ENCODE results near the gene SHC1. TPM values are rescaled to one million over a fixed set of nuclear protein-coding genes. Genes with fewer than 3 reads are reported as not detected.

The SHC1 gene
- total RNA-seq, 1 donor from 2014 or later = 81.1 TPM

GRCh38 chr1:154961207-154962155 is 9.1 kb downstream of the SHC1 start, which contains the start of gene PYGO2:
Gene PYGO2, minus strand, starts transcription at chr1:154961782. Its CDS starts 206 bp downstream, at chr1:154961576.
- intact Hi-C loops (cut with micrococcal nuclease) = loop anchor here (1.0 kb wide), 4 partner anchors 13 to 100 kb away; partner anchors contain the start of gene CKS1B

DNA sequence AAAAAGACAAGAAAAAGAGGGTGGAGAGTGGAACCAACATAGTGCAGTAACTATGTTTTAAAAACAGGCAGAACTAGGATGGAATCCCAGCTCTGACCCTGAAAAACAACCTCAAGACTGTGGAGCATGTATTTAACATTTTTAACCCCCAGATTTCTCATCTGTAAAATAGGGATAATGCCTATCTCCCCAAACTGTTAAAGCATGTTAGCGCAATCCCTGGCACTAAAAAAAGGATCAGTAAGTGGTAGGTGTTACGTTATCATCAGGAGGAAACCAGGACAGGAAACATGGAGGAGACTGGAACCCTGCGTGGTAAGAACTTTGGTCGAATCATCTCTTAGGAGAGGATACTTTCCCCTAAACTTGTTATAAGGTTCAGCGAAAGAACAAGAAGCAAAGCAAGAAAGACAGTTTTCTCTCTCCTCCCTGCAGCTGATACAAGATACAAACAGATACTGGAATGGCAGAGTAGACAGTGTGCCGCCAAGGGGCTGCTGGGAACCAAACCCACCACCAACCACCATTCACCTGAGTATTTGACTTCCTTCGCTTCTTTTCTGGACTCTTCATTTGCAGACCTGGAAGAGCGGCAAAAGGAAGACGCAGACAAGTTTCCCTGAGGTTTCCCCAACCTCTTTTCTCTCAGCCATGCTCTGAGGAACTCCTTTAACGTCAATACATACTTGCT is 10.0 kb downstream of the SHC1 start:
- intact Hi-C loops (cut with micrococcal nuclease) = loop anchor here (1.0 kb wide), 2 partner anchors 14 to 23 kb away; partner anchors contain the start of gene CKS1B

GRCh38 chr1:154959426-154959780 is 11.1 kb downstream of the SHC1 start:
- intact Hi-C loops (cut with micrococcal nuclease) = loop anchor here (10.0 kb wide), 1 partner anchor 1545 kb away; the partner anchor contains the start of gene MEF2D

DNA sequence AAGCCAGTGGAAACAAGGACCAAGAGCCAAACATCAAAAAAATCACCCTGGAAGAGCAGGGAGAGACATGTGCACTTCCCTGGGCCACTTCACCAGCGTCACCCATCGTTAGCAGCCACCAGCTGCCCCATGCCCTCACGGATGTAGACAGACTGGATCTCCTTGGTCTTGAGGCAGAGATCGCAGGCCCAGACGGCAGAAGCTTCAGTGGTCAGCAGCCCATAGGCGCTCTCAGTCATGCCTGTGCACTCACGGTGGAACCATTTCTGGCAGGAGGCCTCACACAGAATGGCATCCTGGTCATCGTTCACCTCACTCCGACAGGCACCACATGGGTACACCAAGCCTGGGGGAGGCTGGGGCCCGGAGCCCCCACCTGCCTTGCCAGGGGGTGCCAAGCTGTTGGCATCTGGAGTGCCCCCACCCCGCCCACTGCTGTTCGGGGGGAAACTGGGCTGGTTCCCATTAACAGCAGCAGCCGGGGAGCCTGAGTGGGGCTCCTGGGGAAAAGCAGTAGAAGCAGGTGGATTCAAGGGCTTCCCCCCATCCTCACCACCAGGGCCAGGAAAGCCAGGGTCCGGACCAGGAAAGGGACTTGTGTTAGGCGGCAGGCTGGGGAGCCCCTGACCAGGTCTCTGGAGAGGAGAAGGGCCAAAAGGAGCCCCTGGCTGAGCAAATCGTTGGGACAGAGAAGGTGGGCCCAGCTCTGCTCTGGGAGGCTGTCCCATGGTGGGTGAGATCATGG is 11.7 kb downstream of the SHC1 start:
- intact Hi-C loops (cut with micrococcal nuclease) = loop anchor here (10.0 kb wide), 1 partner anchor 1546 kb away; the partner anchor contains the start of gene MEF2D

DNA sequence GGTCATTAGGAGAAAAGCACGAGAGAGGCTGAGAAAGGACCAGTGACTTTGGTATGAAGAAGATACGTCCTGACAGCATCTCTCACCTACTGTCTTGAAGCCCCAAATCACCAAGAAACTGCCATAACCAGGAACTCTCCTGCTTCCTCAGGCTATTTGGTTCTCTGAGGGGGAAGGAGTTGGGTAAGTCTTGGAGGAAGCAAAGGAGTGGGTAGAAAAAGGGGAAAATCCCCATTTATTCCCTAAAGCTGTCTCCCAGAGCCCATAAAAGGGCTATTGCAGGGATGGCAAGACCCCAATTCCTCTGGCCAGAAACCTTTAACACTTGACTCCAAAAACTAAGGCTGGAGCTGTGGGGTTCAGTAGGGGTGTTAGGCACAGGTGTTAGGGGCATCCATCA is 12.5 kb downstream of the SHC1 start:
- intact Hi-C loops (cut with micrococcal nuclease) = loop anchor here (10.0 kb wide), 1 partner anchor 1547 kb away; the partner anchor contains the start of gene MEF2D

GRCh38 chr1:154957091-154957657 is 13.4 kb downstream of the SHC1 start:
- intact Hi-C loops (cut with micrococcal nuclease) = loop anchor here (10.0 kb wide), 1 partner anchor 1548 kb away; the partner anchor contains the start of gene MEF2D

- intact Hi-C loops (cut with micrococcal nuclease) = loop anchor here (10.0 kb wide), 1 partner anchor 1548 kb away; the partner anchor contains the start of gene MEF2D
Observed at GRCh38 chr1:154956544-154956941, 14.0 kb downstream of the SHC1 start.

DNA sequence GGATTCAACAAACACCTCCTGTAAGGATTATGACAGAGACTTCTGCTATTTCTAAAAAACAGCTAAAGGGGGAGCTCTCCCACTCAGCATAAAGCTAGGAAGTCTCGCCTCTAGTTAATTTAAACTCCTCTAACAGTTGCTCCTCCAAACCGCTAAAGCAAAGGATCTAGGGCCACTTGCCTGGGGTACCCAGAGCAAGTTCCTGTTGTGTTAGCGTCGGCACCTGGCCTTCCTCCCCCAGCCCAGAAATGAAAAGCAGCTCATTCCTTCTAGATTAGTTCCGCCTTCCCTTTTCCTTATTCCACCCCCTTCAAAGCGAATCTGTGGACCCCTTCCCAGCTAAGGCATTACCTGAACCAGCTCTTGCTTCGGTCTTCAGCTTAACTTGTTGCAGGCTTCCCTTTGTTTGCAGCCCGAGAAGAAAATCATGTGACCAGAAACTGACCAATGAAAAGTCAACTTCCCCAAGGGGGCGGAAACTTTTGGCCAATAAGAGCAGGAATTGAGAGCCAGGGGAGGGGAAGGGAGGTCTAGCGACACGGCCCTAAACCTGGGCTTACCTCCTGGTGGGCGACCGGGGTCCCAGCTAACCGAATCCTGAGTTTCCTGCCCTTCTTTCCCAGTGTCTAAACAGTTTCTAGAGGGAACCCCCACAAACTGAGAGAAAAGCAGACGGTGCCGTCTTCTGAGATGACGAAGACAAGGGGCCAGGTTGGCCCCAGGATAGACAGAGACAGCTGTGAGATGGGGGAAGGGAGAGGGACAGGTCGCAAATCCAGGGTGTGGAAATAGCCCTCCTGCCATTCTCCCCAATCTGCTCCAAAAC is 14.6 kb downstream of the SHC1 start, which contains the start of gene PBXIP1:
TSS of gene PBXIP1 (minus strand) at position 382 of the 826 bp plus-strand sequence. CDS start 2,378 bp downstream, outside the sequence.
- intact Hi-C loops (cut with micrococcal nuclease) = loop anchor here (1.0 to 10.0 kb wide), 9 partner anchors 18 to 1549 kb away; partner anchors contain the start of genes ADAR, ATP8B2, CKS1B and EFNA4

DNA sequence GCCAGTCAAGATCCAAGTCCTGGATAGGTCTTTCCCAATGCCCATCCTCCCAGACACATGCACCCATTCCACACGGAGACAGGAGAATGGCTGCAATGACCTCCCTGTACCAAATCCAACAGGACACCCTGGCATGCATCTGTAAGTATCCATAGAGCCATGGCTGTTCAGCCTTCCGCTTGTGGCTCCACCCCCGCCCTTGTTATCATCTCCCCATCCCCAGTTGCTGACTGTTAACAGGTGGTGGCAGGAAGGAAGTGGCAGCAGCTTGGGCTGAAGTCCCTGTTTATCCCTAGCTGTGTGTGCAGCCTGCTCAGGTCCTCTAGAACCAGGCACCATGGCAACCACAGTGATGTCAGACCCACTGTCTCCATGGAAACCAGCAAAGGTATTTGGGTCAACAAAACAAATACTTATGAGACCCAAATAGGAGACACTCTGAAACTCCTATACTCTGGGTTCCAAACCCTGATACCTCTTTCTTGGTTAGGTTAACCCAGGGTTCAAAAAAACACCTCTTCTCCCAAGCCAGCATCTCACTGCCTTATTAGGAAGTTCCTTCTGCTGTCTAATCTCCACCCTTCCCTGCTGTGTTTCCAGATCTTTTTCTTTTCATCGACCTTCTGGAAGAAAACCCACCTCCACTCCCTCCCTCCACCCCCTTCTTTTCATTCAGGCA is 15.4 kb downstream of the SHC1 start:
- intact Hi-C loops (cut with micrococcal nuclease) = loop anchor here (1.0 to 10.0 kb wide), 9 partner anchors 18 to 1550 kb away; partner anchors contain the start of genes ADAR, ATP8B2, CKS1B and EFNA4

GRCh38 chr1:154954541-154954940 is 16.0 kb downstream of the SHC1 start:
- intact Hi-C loops (cut with micrococcal nuclease) = loop anchor here (2.0 to 10.0 kb wide), 3 partner anchors 108 to 1550 kb away; partner anchors contain the start of genes ATP8B2, EFNA4 and MEF2D

- intact Hi-C loops (cut with micrococcal nuclease) = loop anchor here (2.0 to 10.0 kb wide), 3 partner anchors 109 to 1551 kb away; partner anchors contain the start of genes ATP8B2, EFNA4 and MEF2D
Observed at GRCh38 chr1:154953611-154954038, 16.9 kb downstream of the SHC1 start.

DNA sequence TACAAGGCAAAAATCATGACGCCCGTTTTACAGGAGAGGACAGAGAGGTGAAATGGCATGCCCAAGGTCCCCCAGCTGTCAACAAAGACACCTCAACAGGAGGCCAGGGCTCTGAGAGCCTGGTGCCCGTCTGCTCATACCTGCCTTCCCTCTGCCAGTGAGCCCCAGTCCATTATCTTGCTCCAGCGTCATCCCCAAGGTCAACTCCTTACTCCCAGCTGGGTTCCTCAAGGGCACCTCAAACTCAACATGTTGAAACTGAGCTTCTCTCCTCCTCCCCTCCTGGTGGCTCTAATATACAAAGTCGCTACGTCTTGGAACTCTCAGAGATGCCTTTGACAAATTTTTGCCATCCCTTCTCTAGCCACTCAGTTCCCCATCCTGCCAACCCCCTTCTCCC is 17.9 kb downstream of the SHC1 start:
- intact Hi-C loops (cut with micrococcal nuclease) = loop anchor here (10.0 kb wide), 1 partner anchor 1552 kb away; the partner anchor contains the start of gene MEF2D

- intact Hi-C loops (cut with micrococcal nuclease) = loop anchor here (10.0 kb wide), 1 partner anchor 1553 kb away; the partner anchor contains the start of gene MEF2D
Observed at GRCh38 chr1:154951901-154952657, 18.5 kb downstream of the SHC1 start.

- intact Hi-C loops (cut with micrococcal nuclease) = no loop called here
Observed at GRCh38 chr1:154948079-154948478, 22.5 kb downstream of the SHC1 start.

GRCh38 chr1:154945962-154946850 is 24.3 kb downstream of the SHC1 start:
- intact Hi-C loops (cut with micrococcal nuclease) = no loop called here

DNA sequence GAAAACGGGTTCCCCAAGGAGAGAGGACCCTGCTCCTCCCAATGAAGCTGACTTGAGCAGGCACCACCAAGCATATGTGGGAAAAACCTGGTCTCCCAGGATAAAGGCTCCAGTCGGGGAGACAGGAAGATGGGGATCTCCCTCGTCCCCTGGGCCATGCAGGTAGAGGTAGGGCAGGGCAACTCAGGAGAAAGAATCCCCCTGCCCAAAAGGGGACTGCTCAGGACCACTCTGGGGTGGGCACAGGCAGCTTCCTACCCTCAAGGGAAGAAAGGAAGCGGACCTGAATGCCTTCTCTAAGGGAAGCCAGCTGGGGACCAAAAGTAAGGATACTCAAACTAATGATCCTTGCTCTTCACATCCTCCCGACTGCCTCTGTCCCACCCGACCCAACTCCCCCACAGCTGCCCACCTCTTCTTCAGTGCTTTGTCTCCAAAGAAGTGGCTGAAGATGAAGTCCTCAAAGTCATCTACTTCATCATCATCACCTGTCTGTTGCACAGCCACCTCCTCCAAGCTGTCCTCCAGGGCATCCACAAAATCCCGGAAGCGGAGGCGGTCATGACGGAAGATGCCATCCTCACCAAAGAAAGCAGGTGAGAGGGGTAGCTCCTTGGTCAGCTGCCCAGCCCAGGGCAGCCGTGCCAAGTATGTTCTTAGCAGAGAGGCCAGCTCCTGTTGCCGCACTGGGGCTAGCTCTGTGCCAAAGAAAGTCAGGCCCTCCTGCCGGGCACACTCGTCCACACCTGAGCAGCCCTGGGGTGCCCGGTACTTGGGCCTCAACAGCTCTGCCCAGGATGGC is 25.2 kb downstream of the SHC1 start:
- intact Hi-C loops (cut with micrococcal nuclease) = no loop called here
